Measurements from ENCODE around the gene FAM24A. TPM values are rescaled to one million over a fixed set of nuclear protein-coding genes. Genes with fewer than 3 reads are reported as not detected.
"Not testable (repeated sequence)": the region's sequence is repeated elsewhere in the genome, so short reads cannot be mapped to it uniquely, and the experiment has no call there.

Gene FAM24A
- total and polyA plus RNA-seq, 2 donors (not counting 1 experiment from before 2014, with no cell fraction given): not detected

DNA sequence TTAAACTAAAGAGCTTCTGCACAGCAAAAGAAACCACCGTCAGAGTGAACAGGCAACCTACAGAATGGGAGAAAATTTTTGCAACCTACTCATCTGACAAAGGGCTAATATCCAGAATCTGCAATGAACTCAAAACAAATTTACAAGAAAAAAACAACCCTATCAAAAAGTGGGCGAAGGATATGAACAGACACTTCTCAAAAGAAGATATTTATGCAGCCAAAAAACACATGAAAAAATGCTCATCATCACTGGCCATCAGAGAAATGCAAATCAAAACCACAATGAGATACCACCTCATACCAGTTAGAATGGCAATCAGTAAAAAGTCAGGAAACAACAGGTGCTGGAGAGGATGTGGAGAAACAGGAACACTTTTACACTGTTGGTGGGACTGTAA, 38.5 kb upstream of the FAM24A start:
- H3K27me3 Mint-ChIP-seq; intact Hi-C loops (cut with micrococcal nuclease); CTCF ChIA-PET; H3K4me3 ChIP-seq (ENCODE audit: control extremely low read depth in 1 of 5, extremely low read depth in 1 of 5, insufficient read depth in 1 of 5, low read depth in 2 of 5, low read length in 4 of 5); H2AFZ ChIP-seq (ENCODE audit: insufficient read depth, low read depth, low read length, poor library complexity, severe bottlenecking); H3K27ac Mint-ChIP-seq; ATAC-seq (ENCODE audit: low read depth); H3K9ac ChIP-seq (ENCODE audit: low read length); H3K4me1 ChIP-seq (ENCODE audit: control insufficient read depth in 2 of 2, insufficient read depth in 2 of 2, low read length in 2 of 2); H3K36me3 ChIP-seq (replicated peaks in 1 of 2; ENCODE audit: control extremely low read depth in 1 of 2, control insufficient read depth in 1 of 2, extremely low read depth in 1 of 2, insufficient read depth in 2 of 2, low read length in 1 of 2); H3K4me2 ChIP-seq (replicated peaks; ENCODE audit: low read depth, low read length, poor library complexity, severe bottlenecking); H3K27me3 ChIP-seq (replicated peaks in 1 of 4; ENCODE audit: control extremely low read depth in 1 of 4, control insufficient read depth in 3 of 4, insufficient read depth in 4 of 4, low read length in 3 of 4); POLR2A ChIA-PET; H3K9me3 ChIP-seq (ENCODE audit: control extremely low read depth in 1 of 3, control insufficient read depth in 2 of 3, insufficient read depth in 1 of 3, low read length in 2 of 3); H4K20me1 ChIP-seq (ENCODE audit: control insufficient read depth, insufficient read depth, low read length, poor library complexity, severe bottlenecking); H3K9me3 Mint-ChIP-seq (ENCODE audit: insufficient read depth); DNase-seq; H3K27ac ChIP-seq (ENCODE audit: low read length in 2 of 2); H3K4me3 Mint-ChIP-seq: not testable (repeated sequence)
- peaks cover 21% of the 10 kb centered on the region for H3K4me1 Mint-ChIP-seq
- WGBS (ENCODE audit: insufficient coverage): no CpG with 5 or more reads among the region's 2 CpGs
- peaks cover 32% of the 10 kb centered on the region for H3K79me2 ChIP-seq (ENCODE audit: control insufficient read depth, insufficient read depth, low read length)

- POLR2A ChIA-PET: no interaction called here
- no peak overlapping the region for H3K27ac Mint-ChIP-seq
- no peaks in the 10 kb centered on the region for H3K9me3 Mint-ChIP-seq (ENCODE audit: insufficient read depth)
Measured at GRCh38 chr10:122875843-122876466, 34.5 kb upstream of the FAM24A start.

More at GRCh38 chr10:122875843-122876466, 34.5 kb upstream of the FAM24A start:
- Histone ChIP-seq H3K9ac (ENCODE audit: low read length) (no peak overlapping the region), H2AFZ (ENCODE audit: insufficient read depth, low read depth, low read length, poor library complexity, severe bottlenecking) (no peak overlapping the region), H3K9me3 (ENCODE audit: control extremely low read depth in 1 of 3, control insufficient read depth in 2 of 3, insufficient read depth in 1 of 3, low read length in 2 of 3) (peaks cover 0 to 5% (median 0%) of the 10 kb centered on the region in 3 donors), H4K20me1 (ENCODE audit: control insufficient read depth, insufficient read depth, low read length, poor library complexity, severe bottlenecking) (peaks cover 4% of the 10 kb centered on the region), H3K79me2 (ENCODE audit: control insufficient read depth, insufficient read depth, low read length) (peaks cover 55% of the 10 kb centered on the region), H3K4me3 (ENCODE audit: control extremely low read depth in 1 of 5, extremely low read depth in 1 of 5, insufficient read depth in 1 of 5, low read depth in 2 of 5, low read length in 4 of 5) (no peak overlapping the region), H3K27me3 (replicated peaks in 1 of 4; ENCODE audit: control extremely low read depth in 1 of 4, control insufficient read depth in 3 of 4, insufficient read depth in 4 of 4, low read length in 3 of 4) (no peaks in the 10 kb centered on the region), H3K4me2 (replicated peaks; ENCODE audit: low read depth, low read length, poor library complexity, severe bottlenecking) (no peak overlapping the region), H3K27ac (ENCODE audit: low read length in 2 of 2) (no peak overlapping the region), H3K36me3 (replicated peaks in 1 of 2; ENCODE audit: control extremely low read depth in 1 of 2, control insufficient read depth in 1 of 2, extremely low read depth in 1 of 2, insufficient read depth in 2 of 2, low read length in 1 of 2) (no peaks in the 10 kb centered on the region), H3K4me1 (ENCODE audit: control insufficient read depth in 2 of 2, insufficient read depth in 2 of 2, low read length in 2 of 2) (peaks cover 12 to 17% of the 10 kb centered on the region in 2 donors)
- no peaks in the 10 kb centered on the region for H3K27me3 Mint-ChIP-seq
- intact Hi-C loops (cut with micrococcal nuclease): no loop called here
- TF ChIP-seq EZH2 (IDR thresholded peaks at IDR 0.05; ENCODE audit: borderline replicate concordance, insufficient read depth, low read depth, low read length, poor library complexity, severe bottlenecking): no peak
- TF ChIP-seq, protein P1, sequence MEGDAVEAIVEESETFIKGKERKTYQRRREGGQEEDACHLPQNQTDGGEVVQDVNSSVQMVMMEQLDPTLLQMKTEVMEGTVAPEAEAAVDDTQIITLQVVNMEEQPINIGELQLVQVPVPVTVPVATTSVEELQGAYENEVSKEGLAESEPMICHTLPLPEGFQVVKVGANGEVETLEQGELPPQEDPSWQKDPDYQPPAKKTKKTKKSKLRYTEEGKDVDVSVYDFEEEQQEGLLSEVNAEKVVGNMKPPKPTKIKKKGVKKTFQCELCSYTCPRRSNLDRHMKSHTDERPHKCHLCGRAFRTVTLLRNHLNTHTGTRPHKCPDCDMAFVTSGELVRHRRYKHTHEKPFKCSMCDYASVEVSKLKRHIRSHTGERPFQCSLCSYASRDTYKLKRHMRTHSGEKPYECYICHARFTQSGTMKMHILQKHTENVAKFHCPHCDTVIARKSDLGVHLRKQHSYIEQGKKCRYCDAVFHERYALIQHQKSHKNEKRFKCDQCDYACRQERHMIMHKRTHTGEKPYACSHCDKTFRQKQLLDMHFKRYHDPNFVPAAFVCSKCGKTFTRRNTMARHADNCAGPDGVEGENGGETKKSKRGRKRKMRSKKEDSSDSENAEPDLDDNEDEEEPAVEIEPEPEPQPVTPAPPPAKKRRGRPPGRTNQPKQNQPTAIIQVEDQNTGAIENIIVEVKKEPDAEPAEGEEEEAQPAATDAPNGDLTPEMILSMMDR (IDR thresholded peaks at IDR 0.05): no peak
- no peak for ATAC-seq (ENCODE audit: low read depth)
- no peak overlapping the region for H3K4me3 Mint-ChIP-seq
- peaks cover 39% of the 10 kb centered on the region for H3K4me1 Mint-ChIP-seq
- CTCF ChIA-PET: no interaction called here
- DNase-seq: no peak
- WGBS (ENCODE audit: insufficient coverage): 93% methylated on average over 4 of the region's 6 CpGs

Data from B cell (primary cell).